Spleen (tissue), 11 donors: ENCODE data around the gene GOLGA6B. TPM values are rescaled to one million over a fixed set of nuclear protein-coding genes. Genes with fewer than 3 reads are reported as not detected.
A peak's percentile ranks its signal among the peaks of the same experiment; 100 is the strongest.
"Not testable (repeated sequence)": the region's sequence is repeated elsewhere in the genome, so short reads cannot be mapped to it uniquely, and the experiment has no call there.

ENCODE experiments used
- DNase-seq: peaks from one replicate; pipeline ENCODE4 v3.0.0-alpha.2; 2020
- H3K27ac ChIP-seq, 8 donors: fragments of 200-600 bp; sonication (generic) in 7 of 8; 1 replicate in 4 of 8; 2 replicates in 4 of 8; pipeline versions ENCODE4 v1.5.0 to v1.8.0; 2016 to 2021; ENCODE audit warnings: inconsistent platforms in 4 of 8, mild to moderate bottlenecking in 4 of 8, moderate library complexity in 1 of 8
- H3K27me3 ChIP-seq, 7 donors: fragments of 200-600 bp; sonication (generic) in 6 of 7; replicated peaks in 1 of 7; 1 replicate in 4 of 7; 2 replicates in 3 of 7; pipeline versions ENCODE4 v1.5.0 to v1.8.0; 2016 to 2021; ENCODE audit warnings: inconsistent platforms in 3 of 7, mild to moderate bottlenecking in 1 of 7
- H3K36me3 ChIP-seq, 6 donors: fragments of 200-600 bp; sonication (generic) in 5 of 6; 1 replicate in 4 of 6; 2 replicates in 2 of 6; pipeline versions ENCODE4 v1.5.0 to v1.8.0; 2016 to 2021; ENCODE audit warnings: inconsistent platforms in 2 of 6
- H3K4me1 ChIP-seq, 6 donors: fragments of 200-600 bp; sonication (generic) in 5 of 6; 1 replicate in 3 of 6; 2 replicates in 3 of 6; pipeline versions ENCODE4 v1.5.0 to v1.8.0; 2016 to 2021; ENCODE audit warnings: inconsistent platforms in 3 of 6
- H3K4me3 ChIP-seq, 8 donors: fragments of 200-600 bp; sonication (generic) in 7 of 8; 1 replicate in 4 of 8; 2 replicates in 4 of 8; pipeline versions ENCODE4 v1.5.0 to v1.8.0; 2016 to 2021; ENCODE audit warnings: inconsistent platforms in 4 of 8, mild to moderate bottlenecking in 4 of 8, moderate library complexity in 2 of 8
- H3K9me3 ChIP-seq, 8 donors: fragments of 200-600 bp; sonication (generic) in 7 of 8; 1 replicate in 4 of 8; 2 replicates in 4 of 8; pipeline versions ENCODE4 v1.5.0 to v1.8.0; 2016 to 2021; ENCODE audit warnings: inconsistent platforms in 4 of 8
- CTCF ChIP-seq, 11 experiments: fragments of 200-600 bp in 7 of 11; fragments of 450-650 bp in 4 of 11; sonication (generic) in 4 of 11; IDR thresholded peaks in 8 of 11; conservative IDR thresholded peaks in 3 of 11; 1 replicate in 7 of 11; 2 replicates in 4 of 11; pipeline versions ENCODE4 v1.4.0 to v1.8.0; 2016 to 2021; ENCODE audit warnings: antibody characterized with exemption in 11 of 11, inconsistent platforms in 4 of 11, mild to moderate bottlenecking in 1 of 11
- POLR2A ChIP-seq, 3 donors: fragments of 450-650 bp; IDR thresholded peaks; one replicate each; pipeline ENCODE4 v1.5.1; 2017; ENCODE audit warnings: antibody characterized with exemption in 3 of 3, mild to moderate bottlenecking in 1 of 3
- POLR2AphosphoS5 ChIP-seq, 3 donors: sonication (generic); formaldehyde crosslinking; IDR thresholded peaks; one replicate each; pipeline ENCODE4 v1.5.1; 2017; ENCODE audit warnings: antibody characterized with exemption in 3 of 3
- WGBS, 5 donors: extraction: QIAGEN DNeasy Blood & Tissue Kit in 3 of 5; methylation state at CpG; one replicate each; pipeline versions ENCODE4 v1.1.5 to v1.1.7; 2013 to 2018; 5-methylcytosine and 5-hydroxymethylcytosine counted together
- intact Hi-C: fragments of 100-400 bp; cut with DNase I; formaldehyde crosslinking; loops from one replicate; pipeline ENCODE4 v1.15.0; 2023; ENCODE audit warnings: low total_unique reads
- polyA plus RNA-seq, 3 donors: library from polyadenylated mRNA; stranded (reverse); fragments of 200-250 nt; gene quantifications; one replicate each; pipeline ENCODE4 v1.2.1, GENCODE V29; 2013
- total RNA-seq, 7 donors: library from RNA; depleted of rRNA in 3 of 7; stranded (reverse); fragments of >200 nt in 3 of 7; fragmentation: NEBNext Ultra II Directional in 4 of 7; extraction: Animal tissue kit (Norgen Biotek cat#: 25700) in 4 of 7; gene quantifications; one replicate each; pipeline versions ENCODE4 v1.1.0 to v1.2.1, GENCODE V29; 2016 to 2021
- donor health status: healthy with polysubstance abuse.
- donor health status: DM: no; HTN: no; CAD: no; lungs with moderate emphysema.
- donor health status: DM: no; HTN: no; CAD: no.
- donor health status: Bipolar disorder and iron deficiency.
- donor health status: healthy.
- donor health status: DM: no; HTN: no; CAD: no.
- donor health status: DM: yes; HTN: yes; CAD: no.

The GOLGA6B gene
- total and polyA plus RNA-seq, 10 donors, result not detected

GRCh38 chr15:72670656-72671352 lies 16.3 kb downstream of the GOLGA6B start:
- peak in 10 of 11 experiments; percentile 44 to 84 (median 76) for TF ChIP-seq CTCF (IDR thresholded peaks at IDR 0.05 in 8 of 11, conservative IDR thresholded peaks at IDR 0.05 in 3 of 11)
- whole genome bisulfite sequencing, 5 donors, result 4 to 7% (median 6%) methylated on average over 5 to 8 of the region's 8 CpGs
- H3K27ac ChIP-seq, H3K36me3 ChIP-seq, intact Hi-C loops, H3K9me3 ChIP-seq, H3K4me1 ChIP-seq: not testable (repeated sequence)
- peak; percentile 91 for DNase-seq
- H3K27me3 ChIP-seq, result peaks cover 0 to 35% (median 3%) of the 10 kb centered on the region in 7 donors
- peak overlapping the region in 4 of 8 donors; percentile 10 to 60 (median 21) for H3K4me3 ChIP-seq

- H3K27ac ChIP-seq, result no peak overlapping the region
- intact Hi-C loops, result no loop called here
These were observed 17.0 kb downstream of the GOLGA6B start for GRCh38 chr15:72671525-72671924.

GRCh38 chr15:72676838-72677237 lies 22.3 kb downstream of the GOLGA6B start:
- H3K4me3 ChIP-seq, result no peak overlapping the region
- TF ChIP-seq POLR2AphosphoS5 (IDR thresholded peaks at IDR 0.05), result no peak
- no peak for TF ChIP-seq POLR2A (IDR thresholded peaks at IDR 0.05)
- no peak for TF ChIP-seq CTCF (IDR thresholded peaks at IDR 0.05 in 8 of 11, conservative IDR thresholded peaks at IDR 0.05 in 3 of 11)
- no peaks in the 10 kb centered on the region for H3K9me3 ChIP-seq
- intact Hi-C loops, result no loop called here
- no peaks in the 10 kb centered on the region for H3K36me3 ChIP-seq
- H3K27ac ChIP-seq, result no peak overlapping the region
- DNase-seq, result no peak
- WGBS, 5 donors, result 87 to 97% (median 94%) methylated on average over 4 of the region's 4 CpGs
- peaks cover 0 to 76% (median 10%) of the 10 kb centered on the region in 7 donors for H3K27me3 ChIP-seq
- no peaks in the 10 kb centered on the region for H3K4me1 ChIP-seq

More at GRCh38 chr15:72671525-72671924, 17.0 kb downstream of the GOLGA6B start:
- no peak overlapping the region for H3K4me3 ChIP-seq
- H3K9me3 ChIP-seq, result no peaks in the 10 kb centered on the region
- 22 to 35% (median 26%) methylated on average over 3 of the region's 3 CpGs for WGBS, 5 donors
- H3K4me1 ChIP-seq, result peaks cover 0 to 7% (median 3%) of the 10 kb centered on the region in 6 donors
- H3K36me3 ChIP-seq, result no peaks in the 10 kb centered on the region
- TF ChIP-seq POLR2AphosphoS5 (IDR thresholded peaks at IDR 0.05) (no peak), POLR2A (IDR thresholded peaks at IDR 0.05) (no peak), CTCF (IDR thresholded peaks at IDR 0.05 in 8 of 11, conservative IDR thresholded peaks at IDR 0.05 in 3 of 11) (no peak)
- peaks cover 0 to 42% (median 4%) of the 10 kb centered on the region in 7 donors for H3K27me3 ChIP-seq
- DNase-seq, result no peak

- Histone ChIP-seq H3K36me3 (no peaks in the 10 kb centered on the region), H3K27ac (no peak overlapping the region), H3K27me3 (peaks cover 0 to 40% (median 6%) of the 10 kb centered on the region in 7 donors), H3K4me1 (peaks cover 6 to 10% (median 7%) of the 10 kb centered on the region in 6 donors), H3K4me3 (no peak overlapping the region), H3K9me3 (no peaks in the 10 kb centered on the region)
- intact Hi-C loops, result no loop called here
- WGBS, 5 donors, result 35 to 63% (median 41%) methylated on average over 3 of the region's 3 CpGs
- DNase-seq, result no peak
- TF ChIP-seq CTCF (IDR thresholded peaks at IDR 0.05 in 8 of 11, conservative IDR thresholded peaks at IDR 0.05 in 3 of 11), result no peak
- TF ChIP-seq POLR2AphosphoS5 (IDR thresholded peaks at IDR 0.05), result no peak
- no peak for TF ChIP-seq POLR2A (IDR thresholded peaks at IDR 0.05)
These were observed 26.4 kb downstream of the GOLGA6B start for GRCh38 chr15:72680931-72681330.
